Stomach (tissue), 9 donors: ENCODE measurements around the gene MANBA. TPM values are rescaled to one million over a fixed set of nuclear protein-coding genes. Genes with fewer than 3 reads are reported as not detected.
A peak's percentile ranks its signal among the peaks of the same experiment; 100 is the strongest.
"Not testable (repeated sequence)": the region's sequence is repeated elsewhere in the genome, so short reads cannot be mapped to it uniquely, and the experiment has no call there.

ENCODE experiments used
- DNase-seq, 2 donors: peaks; one replicate each; pipeline versions ENCODE4 v3.0.0 to v3.0.0-alpha.2; 2013 to 2019
- H3K27ac ChIP-seq, 5 donors: fragments of 200-600 bp in 4 of 5; sonication (generic) in 4 of 5; one replicate each; pipeline ENCODE4 v1.5.1; 2013 to 2019; ENCODE audit warnings: mild to moderate bottlenecking in 1 of 5, moderate library complexity in 1 of 5
- H3K27me3 ChIP-seq, 3 donors: fragments of 200-600 bp; sonication (generic); one replicate each; pipeline ENCODE4 v1.5.1; 2017 to 2019; ENCODE audit warnings: mixed run types in 1 of 3
- H3K36me3 ChIP-seq, 4 donors: fragments of 200-600 bp; sonication (generic); 1 replicate in 3 of 4; 2 replicates in 1 of 4; pipeline ENCODE4 v1.5.1; 2016 to 2019
- H3K4me1 ChIP-seq, 4 donors: fragments of 200-600 bp; sonication (generic); one replicate each; pipeline ENCODE4 v1.5.1; 2016 to 2019
- H3K4me3 ChIP-seq, 4 donors: fragments of 200-600 bp; sonication (generic) in 3 of 4; one replicate each; pipeline ENCODE4 v1.5.1; 2016 to 2019; ENCODE audit warnings: mild to moderate bottlenecking in 1 of 4
- H3K9me3 ChIP-seq, 4 donors: fragments of 200-600 bp; sonication (generic); one replicate each; pipeline ENCODE4 v1.5.1; 2016 to 2019
- EP300 ChIP-seq: sonication (generic); formaldehyde crosslinking; IDR thresholded peaks from one replicate; pipeline ENCODE4 v1.6.1; 2017; ENCODE audit warnings: antibody characterized with exemption
- POLR2A ChIP-seq, 4 donors: fragments of 450-650 bp; IDR thresholded peaks; one replicate each; pipeline ENCODE4 v1.6.1; 2016; ENCODE audit warnings: antibody characterized with exemption in 4 of 4, control low read depth in 2 of 4, mild to moderate bottlenecking in 1 of 4, moderate library complexity in 1 of 4
- POLR2AphosphoS5 ChIP-seq, 3 donors: sonication (generic); formaldehyde crosslinking; IDR thresholded peaks; one replicate each; pipeline ENCODE4 v1.6.1; 2016; ENCODE audit warnings: antibody characterized with exemption in 3 of 3
- WGBS, 5 donors: extraction: QIAGEN DNeasy Blood & Tissue Kit in 3 of 5; methylation state at CpG; one replicate each; pipeline versions ENCODE4 v1.1.5 to v1.1.7; 2013 to 2018; 5-methylcytosine and 5-hydroxymethylcytosine counted together
- intact Hi-C: fragments of 100-400 bp; cut with DNase I; formaldehyde crosslinking; loops from one replicate; pipeline ENCODE4 v1.15.1; 2023; ENCODE audit warnings: low total_unique reads
- polyA plus RNA-seq, 3 donors: library from polyadenylated mRNA; stranded (reverse); fragments of 200-250 nt; gene quantifications; one replicate each; pipeline ENCODE4 v1.2.3, GENCODE V29; 2013
- total RNA-seq, 5 donors: library from RNA; depleted of rRNA; stranded (reverse); fragments of >200 nt; gene quantifications; one replicate each; pipeline versions ENCODE4 v1.1.0 to v1.2.3, GENCODE V29; 2014 to 2016
- TF ChIP-seq, protein P1 (sequence below), 7 experiments: fragments of 450-650 bp in 4 of 7; fragments of 200-600 bp in 3 of 7; sonication (generic) in 3 of 7; IDR thresholded peaks; one replicate each; pipeline ENCODE4 v1.5.1; 2016 to 2019; ENCODE audit warnings: antibody characterized with exemption in 7 of 7, control low read depth in 2 of 7, mild to moderate bottlenecking in 1 of 7
- donor health status: healthy with polysubstance abuse.
- donor health status: Bipolar disorder and iron deficiency.
- donor health status: healthy.

The MANBA gene
- total and polyA plus RNA-seq, 8 donors, result 8.4 to 69.4 (median 24.0) TPM

DNA sequence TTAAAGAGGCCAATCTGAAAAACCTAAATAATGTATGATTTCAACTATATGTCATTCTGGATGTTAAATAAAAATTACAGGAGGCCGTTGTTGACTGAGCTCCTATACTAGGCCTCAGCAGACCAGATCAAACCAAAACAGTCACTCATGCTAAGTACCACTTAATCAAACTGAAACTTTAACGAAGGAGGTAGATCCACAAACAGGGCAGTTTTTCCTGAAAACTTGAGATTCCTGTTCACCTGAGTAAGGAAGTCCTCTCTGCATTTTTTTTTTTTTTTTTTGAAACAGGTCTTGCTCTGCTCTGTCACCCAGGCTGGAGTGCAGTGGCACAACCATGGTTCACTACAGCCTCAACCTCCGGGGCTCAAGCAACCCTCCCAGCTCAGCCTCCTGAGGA, 27.7 kb downstream of the MANBA start:
- intact Hi-C loops, result no loop called here
- H3K4me3 ChIP-seq, result no peak overlapping the region
- H3K27ac ChIP-seq, result no peak overlapping the region
- 87 to 94% (median 90%) methylated on average over 3 of the region's 3 CpGs for WGBS, 5 donors
- TF ChIP-seq POLR2AphosphoS5 (IDR thresholded peaks at IDR 0.05) (no peak), EP300 (no peak), POLR2A (IDR thresholded peaks at IDR 0.05) (no peak)
- TF ChIP-seq, protein P1, sequence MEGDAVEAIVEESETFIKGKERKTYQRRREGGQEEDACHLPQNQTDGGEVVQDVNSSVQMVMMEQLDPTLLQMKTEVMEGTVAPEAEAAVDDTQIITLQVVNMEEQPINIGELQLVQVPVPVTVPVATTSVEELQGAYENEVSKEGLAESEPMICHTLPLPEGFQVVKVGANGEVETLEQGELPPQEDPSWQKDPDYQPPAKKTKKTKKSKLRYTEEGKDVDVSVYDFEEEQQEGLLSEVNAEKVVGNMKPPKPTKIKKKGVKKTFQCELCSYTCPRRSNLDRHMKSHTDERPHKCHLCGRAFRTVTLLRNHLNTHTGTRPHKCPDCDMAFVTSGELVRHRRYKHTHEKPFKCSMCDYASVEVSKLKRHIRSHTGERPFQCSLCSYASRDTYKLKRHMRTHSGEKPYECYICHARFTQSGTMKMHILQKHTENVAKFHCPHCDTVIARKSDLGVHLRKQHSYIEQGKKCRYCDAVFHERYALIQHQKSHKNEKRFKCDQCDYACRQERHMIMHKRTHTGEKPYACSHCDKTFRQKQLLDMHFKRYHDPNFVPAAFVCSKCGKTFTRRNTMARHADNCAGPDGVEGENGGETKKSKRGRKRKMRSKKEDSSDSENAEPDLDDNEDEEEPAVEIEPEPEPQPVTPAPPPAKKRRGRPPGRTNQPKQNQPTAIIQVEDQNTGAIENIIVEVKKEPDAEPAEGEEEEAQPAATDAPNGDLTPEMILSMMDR (IDR thresholded peaks at IDR 0.05), result no peak
- H3K27me3 ChIP-seq, result no peaks in the 10 kb centered on the region
- peaks cover 0 to 7% (median 2%) of the 10 kb centered on the region in 4 donors for H3K9me3 ChIP-seq
- H3K36me3 ChIP-seq, result peaks cover 0 to 11% (median 0%) of the 10 kb centered on the region in 4 donors
- DNase-seq, result no peak
- peaks cover 21 to 46% (median 34%) of the 10 kb centered on the region in 4 donors for H3K4me1 ChIP-seq

DNA sequence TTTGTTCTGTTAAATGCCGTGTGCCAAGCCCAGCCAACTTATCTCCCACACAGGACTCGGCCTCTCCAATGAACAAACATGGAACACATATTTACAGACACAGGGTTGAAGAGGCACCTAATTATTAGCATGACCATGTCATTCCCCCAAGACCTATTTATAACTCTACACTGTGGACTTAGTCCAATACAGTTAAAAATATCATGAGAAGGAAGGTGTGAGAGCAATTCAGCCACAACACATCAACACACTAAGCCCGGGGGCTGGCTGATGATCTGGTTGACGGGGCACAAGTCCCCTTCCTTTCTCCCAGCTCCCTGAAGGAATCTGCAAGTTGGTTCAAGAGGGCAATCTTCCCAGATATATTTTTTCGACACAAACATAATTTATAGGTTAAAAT, 28.1 kb downstream of the MANBA start:
- WGBS, 5 donors, result 63 to 84% (median 70%) methylated on average over 5 of the region's 5 CpGs
- no peak for TF ChIP-seq POLR2AphosphoS5 (IDR thresholded peaks at IDR 0.05)
- TF ChIP-seq EP300, result no peak
- no peak for TF ChIP-seq POLR2A (IDR thresholded peaks at IDR 0.05)
- TF ChIP-seq, protein P1 (IDR thresholded peaks at IDR 0.05), result no peak
- DNase-seq, result no peak
- H3K4me1 ChIP-seq, result peaks cover 21 to 46% (median 34%) of the 10 kb centered on the region in 4 donors
- peaks cover 0 to 7% (median 2%) of the 10 kb centered on the region in 4 donors for H3K9me3 ChIP-seq
- peaks cover 0 to 11% (median 0%) of the 10 kb centered on the region in 4 donors for H3K36me3 ChIP-seq
- H3K27ac ChIP-seq, result no peak overlapping the region
- intact Hi-C loops, result no loop called here
- no peak overlapping the region for H3K4me3 ChIP-seq
- no peaks in the 10 kb centered on the region for H3K27me3 ChIP-seq

DNA sequence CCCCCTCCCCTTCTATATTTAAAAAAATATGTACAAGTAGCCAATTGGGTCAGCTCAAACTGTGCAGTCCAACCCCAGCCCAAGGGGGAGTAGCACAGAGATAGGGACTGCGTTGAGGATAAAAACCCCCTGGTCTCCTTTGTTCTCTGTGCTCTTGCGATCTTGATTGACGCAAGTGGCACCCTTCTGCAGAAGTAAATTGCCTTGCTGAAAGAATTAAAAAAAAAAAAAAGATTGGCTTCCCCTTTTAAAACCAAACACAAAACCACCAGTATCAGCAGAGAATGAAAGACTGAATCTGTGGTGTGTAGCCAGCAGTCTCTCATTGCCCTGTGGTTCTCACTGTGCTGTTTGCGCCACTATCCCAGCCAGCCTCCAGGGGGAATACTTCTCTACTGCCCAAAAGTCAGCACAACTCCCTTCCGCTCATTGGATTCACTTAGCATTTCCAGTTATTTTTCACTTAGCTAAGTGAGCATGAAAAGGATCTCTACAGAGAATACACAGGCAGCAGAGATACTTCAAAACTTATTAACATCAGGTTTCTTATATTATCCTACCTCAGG, 29.7 kb downstream of the MANBA start:
- 95 to 99% (median 98%) methylated on average over 5 of the region's 5 CpGs for WGBS, 5 donors
- DNase-seq, result no peak
- TF ChIP-seq POLR2A (IDR thresholded peaks at IDR 0.05), result no peak
- TF ChIP-seq, protein P1 (IDR thresholded peaks at IDR 0.05), result no peak
- no peak for TF ChIP-seq POLR2AphosphoS5 (IDR thresholded peaks at IDR 0.05)
- no peak for TF ChIP-seq EP300
- Histone ChIP-seq H3K4me1 (peaks cover 15 to 34% (median 25%) of the 10 kb centered on the region in 4 donors), H3K27ac (no peak overlapping the region), H3K27me3 (no peaks in the 10 kb centered on the region), H3K4me3 (no peak overlapping the region), H3K9me3 (peaks cover 0 to 7% (median 2%) of the 10 kb centered on the region in 4 donors), H3K36me3 (peaks cover 0 to 11% (median 0%) of the 10 kb centered on the region in 4 donors)
- intact Hi-C loops, result no loop called here

DNA sequence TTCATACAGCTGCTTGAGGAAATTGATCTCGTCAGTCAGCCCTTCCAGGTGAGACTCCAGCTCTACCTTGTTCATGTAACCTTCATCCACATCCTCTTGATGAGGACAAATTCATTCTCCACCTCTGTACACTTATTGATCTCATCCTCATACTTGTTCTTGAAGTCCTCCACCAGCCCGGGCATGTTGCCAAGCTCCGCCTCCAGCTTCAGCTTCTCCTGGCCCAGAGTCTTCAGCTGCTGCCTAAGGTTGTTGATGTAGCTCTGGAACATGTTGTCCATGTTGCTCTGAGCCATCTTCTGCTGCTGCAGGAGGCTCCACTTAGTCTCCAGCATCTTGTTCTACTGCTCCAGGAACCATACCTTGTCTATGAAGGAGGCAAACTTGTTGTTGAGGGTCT, 31.3 kb downstream of the MANBA start:
- H3K4me1 ChIP-seq, result peaks cover 7 to 19% (median 16%) of the 10 kb centered on the region in 4 donors
- DNase-seq, result peak in 1 of 2 donors; percentile 56
- H3K27me3 ChIP-seq, intact Hi-C loops, H3K27ac ChIP-seq, H3K4me3 ChIP-seq, H3K9me3 ChIP-seq: not testable (repeated sequence)
- WGBS, 5 donors, result 79 to 94% (median 88%) methylated on average over 3 of the region's 3 CpGs
- peaks cover 0 to 11% (median 0%) of the 10 kb centered on the region in 4 donors for H3K36me3 ChIP-seq

DNA sequence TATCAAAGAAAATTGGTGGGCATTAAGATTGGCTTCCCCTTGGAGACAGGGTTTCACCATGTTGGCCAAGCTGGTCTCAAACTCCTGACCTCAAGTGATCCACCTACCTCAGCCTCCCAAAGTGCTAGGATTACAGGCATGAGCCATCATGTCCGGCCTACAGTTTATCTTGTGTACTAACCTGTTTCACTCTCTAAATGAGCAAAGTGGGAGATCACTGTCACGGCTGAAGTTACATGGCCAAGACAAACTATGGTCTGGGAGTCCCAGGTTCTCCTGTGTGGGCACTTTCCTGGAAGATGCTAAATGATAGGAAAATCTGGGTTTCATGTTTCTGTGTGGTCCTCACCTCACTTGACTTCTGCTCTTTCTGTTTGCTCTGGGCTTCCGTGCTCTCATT, 33.8 kb downstream of the MANBA start:
- 85 to 97% (median 89%) methylated on average over 3 of the region's 3 CpGs for WGBS, 5 donors
- DNase-seq, H3K4me3 ChIP-seq, H3K27me3 ChIP-seq, intact Hi-C loops, H3K9me3 ChIP-seq, H3K27ac ChIP-seq: not testable (repeated sequence)
- peaks cover 0 to 12% (median 5%) of the 10 kb centered on the region in 4 donors for H3K4me1 ChIP-seq
- peaks cover 0 to 20% (median 10%) of the 10 kb centered on the region in 4 donors for H3K36me3 ChIP-seq
